GM12801 (cell line): ENCODE results near the gene ITPA.

Experiments
- TF ChIP-seq, protein P1 (sequence below): IDR thresholded peaks from one replicate; pipeline ENCODE4 v1.5.1; 2011; ENCODE audit warnings: control low read depth; ENCODE audit not compliant: insufficient read length; ENCODE audit errors: extremely low read depth

Gene ITPA

DNA sequence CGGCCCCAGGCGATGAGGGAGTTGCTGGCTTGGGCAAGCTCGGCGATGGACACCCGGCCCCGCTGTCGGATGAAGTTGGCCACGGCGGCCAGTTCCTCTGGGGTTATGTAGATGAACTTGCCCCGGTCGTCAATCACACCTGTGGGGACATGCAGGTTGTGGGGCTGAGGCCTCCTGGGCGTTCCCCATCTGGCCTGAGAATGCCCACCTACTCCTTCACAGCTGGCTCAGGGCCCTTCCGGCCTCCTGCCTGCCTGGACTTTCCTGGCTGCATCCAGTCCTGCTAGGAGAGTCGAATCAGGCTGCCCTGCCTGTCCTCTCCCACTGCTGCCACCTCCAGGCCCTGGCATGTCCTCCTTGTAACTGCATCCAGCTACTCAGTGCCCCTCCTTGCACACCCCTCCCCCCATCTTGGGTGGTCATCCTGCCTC is 18.6 kb upstream of the ITPA start:
- TF ChIP-seq, protein P1, sequence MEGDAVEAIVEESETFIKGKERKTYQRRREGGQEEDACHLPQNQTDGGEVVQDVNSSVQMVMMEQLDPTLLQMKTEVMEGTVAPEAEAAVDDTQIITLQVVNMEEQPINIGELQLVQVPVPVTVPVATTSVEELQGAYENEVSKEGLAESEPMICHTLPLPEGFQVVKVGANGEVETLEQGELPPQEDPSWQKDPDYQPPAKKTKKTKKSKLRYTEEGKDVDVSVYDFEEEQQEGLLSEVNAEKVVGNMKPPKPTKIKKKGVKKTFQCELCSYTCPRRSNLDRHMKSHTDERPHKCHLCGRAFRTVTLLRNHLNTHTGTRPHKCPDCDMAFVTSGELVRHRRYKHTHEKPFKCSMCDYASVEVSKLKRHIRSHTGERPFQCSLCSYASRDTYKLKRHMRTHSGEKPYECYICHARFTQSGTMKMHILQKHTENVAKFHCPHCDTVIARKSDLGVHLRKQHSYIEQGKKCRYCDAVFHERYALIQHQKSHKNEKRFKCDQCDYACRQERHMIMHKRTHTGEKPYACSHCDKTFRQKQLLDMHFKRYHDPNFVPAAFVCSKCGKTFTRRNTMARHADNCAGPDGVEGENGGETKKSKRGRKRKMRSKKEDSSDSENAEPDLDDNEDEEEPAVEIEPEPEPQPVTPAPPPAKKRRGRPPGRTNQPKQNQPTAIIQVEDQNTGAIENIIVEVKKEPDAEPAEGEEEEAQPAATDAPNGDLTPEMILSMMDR = no peak

- TF ChIP-seq, protein P1 = no peak
Measured at GRCh38 chr20:3192226-3193015, 16.9 kb upstream of the ITPA start.

DNA sequence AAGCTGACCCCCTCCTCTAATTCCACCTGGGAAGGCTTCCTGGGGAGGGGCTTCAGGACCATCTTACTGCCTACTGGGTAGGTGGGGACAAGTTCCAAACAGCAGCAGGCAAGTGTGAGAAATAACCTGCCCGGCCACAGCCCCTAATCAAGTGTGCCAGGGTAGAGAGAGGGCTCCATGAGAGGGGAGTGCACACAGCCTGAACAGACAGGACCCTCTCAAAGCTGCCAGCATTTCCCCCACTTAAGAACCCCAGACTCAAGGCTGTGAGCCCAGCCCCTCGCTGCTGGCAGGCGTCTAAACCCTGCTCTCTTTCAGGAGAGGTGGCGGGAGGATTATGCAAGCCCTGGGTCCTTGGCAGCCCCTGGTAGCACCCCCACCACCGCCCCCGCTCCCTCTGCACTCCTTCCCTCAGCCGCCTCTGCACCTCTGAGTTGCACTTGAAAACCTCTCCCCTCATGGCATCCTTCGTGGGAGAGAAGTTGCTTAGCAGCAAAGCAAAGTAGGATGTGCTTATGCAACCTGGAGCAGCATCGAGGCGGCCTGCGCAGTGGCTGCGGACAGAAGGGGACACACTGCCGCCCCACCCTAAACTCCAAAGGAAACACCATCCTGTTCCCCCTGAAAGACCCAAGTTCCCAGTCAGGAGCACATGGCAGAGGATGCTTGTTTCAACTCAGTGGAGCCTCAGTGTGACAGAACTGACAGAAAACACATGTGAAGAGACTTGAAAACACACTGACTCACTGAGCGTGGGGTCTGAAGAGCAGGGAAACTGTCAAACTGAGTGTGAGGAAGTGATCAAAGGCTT is 15.3 kb upstream of the ITPA start:
- TF ChIP-seq, protein P1 = no peak

GRCh38 chr20:3194617-3195280 is 14.5 kb upstream of the ITPA start:
- TF ChIP-seq, protein P1 = no peak

GRCh38 chr20:3195590-3196237 is 13.6 kb upstream of the ITPA start:
- TF ChIP-seq, protein P1 = no peak

GRCh38 chr20:3199206-3199605 is 10.1 kb upstream of the ITPA start:
- TF ChIP-seq, protein P1 = no peak
